DOHH2 (cell line): ENCODE results near the gene PYCARD.
A peak's percentile ranks its signal among the peaks of the same experiment; 100 is the strongest.

ENCODE experiments used
- H3F3A ChIP-seq: fragments of 200-600 bp; sonication (generic), shearing (Covaris generic); 2 replicates; pipeline ENCODE4 v1.6.0; 2016; ENCODE audit warnings: antibody characterized with exemption, mild to moderate bottlenecking; ENCODE audit not compliant: control insufficient read depth, insufficient read depth
- H3K27ac ChIP-seq: fragments of 200-600 bp; sonication (generic); 2 replicates; pipeline ENCODE4 v1.5.1; 2014; ENCODE audit warnings: low read depth, mild to moderate bottlenecking, low read length, moderate library complexity
- H3K27me3 ChIP-seq: fragments of 200-600 bp; sonication (generic); 2 replicates; pipeline ENCODE4 v1.6.1; 2014; ENCODE audit warnings: mild to moderate bottlenecking, low read length, mixed read lengths; ENCODE audit not compliant: control insufficient read depth
- H3K36me3 ChIP-seq: fragments of 200-600 bp; sonication (generic); 2 replicates; pipeline ENCODE4 v1.6.1; 2014; ENCODE audit warnings: mild to moderate bottlenecking, low read length, moderate library complexity, mixed read lengths; ENCODE audit not compliant: control insufficient read depth
- H3K4me1 ChIP-seq: fragments of 200-600 bp; sonication (generic); 2 replicates; pipeline ENCODE4 v1.6.1; 2014; ENCODE audit warnings: mild to moderate bottlenecking, low read length, mixed read lengths; ENCODE audit not compliant: control insufficient read depth
- H3K4me2 ChIP-seq: fragments of 200-600 bp; sonication (generic); 2 replicates; pipeline ENCODE4 v1.6.0; 2014; ENCODE audit warnings: mild to moderate bottlenecking, low read length, moderate library complexity
- H3K4me3 ChIP-seq: fragments of 200-600 bp; sonication (generic); 2 replicates; pipeline ENCODE4 v1.5.1; 2014; ENCODE audit warnings: mild to moderate bottlenecking, low read length, mixed read lengths
- H3K79me2 ChIP-seq: fragments of 200-600 bp; sonication (generic); 2 replicates; pipeline ENCODE4 v1.6.1; 2014; ENCODE audit warnings: mild to moderate bottlenecking, low read length, mixed read lengths; ENCODE audit not compliant: control insufficient read depth
- H3K9me2 ChIP-seq: fragments of 200-600 bp; sonication (generic); replicated peaks from 2 replicates; pipeline ENCODE4 v1.6.1; 2014; ENCODE audit warnings: mild to moderate bottlenecking, low read length, mixed read lengths; ENCODE audit not compliant: control insufficient read depth
- H3K9me3 ChIP-seq: fragments of 200-600 bp; sonication (generic); 2 replicates; pipeline ENCODE4 v1.6.1; 2014; ENCODE audit warnings: antibody characterized with exemption, low read length, mixed read lengths; ENCODE audit not compliant: control insufficient read depth, insufficient read depth
- H4K20me1 ChIP-seq: fragments of 200-600 bp; sonication (generic); 2 replicates; pipeline ENCODE4 v1.6.0; 2014; ENCODE audit warnings: low read depth, mild to moderate bottlenecking, antibody characterized with exemption, low read length, moderate library complexity; ENCODE audit not compliant: control insufficient read depth, insufficient read depth
- CTCF ChIP-seq: fragments of 200-600 bp; sonication (generic); IDR thresholded peaks from one replicate; pipeline ENCODE4 v1.5.1; 2014; ENCODE audit warnings: antibody characterized with exemption, mild to moderate bottlenecking, low read depth, low read length; ENCODE audit not compliant: poor library complexity, severe bottlenecking
- EZH2phosphoT487 ChIP-seq: fragments of 200-600 bp; sonication (generic); IDR thresholded peaks from 2 replicates; pipeline ENCODE4 v1.6.1; 2017; ENCODE audit warnings: borderline replicate concordance, mild to moderate bottlenecking, antibody characterized with exemption, low read length, moderate library complexity, mixed read lengths

Gene PYCARD

GRCh38 chr16:31181102-31181830 is 21.3 kb downstream of the PYCARD start:
- peak overlapping the region; percentile 98 for H3K4me3 ChIP-seq
- TF ChIP-seq CTCF (no peak), EZH2phosphoT487 (no peak)
- peaks cover 66% of the 10 kb centered on the region for H3K36me3 ChIP-seq
- H3K27ac ChIP-seq, result peak overlapping the region; percentile 89
- H3K4me1 ChIP-seq, result peaks cover 44% of the 10 kb centered on the region
- H4K20me1 ChIP-seq, result peaks cover 52% of the 10 kb centered on the region
- no peaks in the 10 kb centered on the region for H3K27me3 ChIP-seq
- H3K4me2 ChIP-seq, result peak overlapping the region; percentile 99
- H3K79me2 ChIP-seq, result peaks cover 77% of the 10 kb centered on the region
- no peaks in the 10 kb centered on the region for H3K9me2 ChIP-seq
- H3F3A ChIP-seq, result peaks cover 46% of the 10 kb centered on the region
- no peaks in the 10 kb centered on the region for H3K9me3 ChIP-seq

DNA sequence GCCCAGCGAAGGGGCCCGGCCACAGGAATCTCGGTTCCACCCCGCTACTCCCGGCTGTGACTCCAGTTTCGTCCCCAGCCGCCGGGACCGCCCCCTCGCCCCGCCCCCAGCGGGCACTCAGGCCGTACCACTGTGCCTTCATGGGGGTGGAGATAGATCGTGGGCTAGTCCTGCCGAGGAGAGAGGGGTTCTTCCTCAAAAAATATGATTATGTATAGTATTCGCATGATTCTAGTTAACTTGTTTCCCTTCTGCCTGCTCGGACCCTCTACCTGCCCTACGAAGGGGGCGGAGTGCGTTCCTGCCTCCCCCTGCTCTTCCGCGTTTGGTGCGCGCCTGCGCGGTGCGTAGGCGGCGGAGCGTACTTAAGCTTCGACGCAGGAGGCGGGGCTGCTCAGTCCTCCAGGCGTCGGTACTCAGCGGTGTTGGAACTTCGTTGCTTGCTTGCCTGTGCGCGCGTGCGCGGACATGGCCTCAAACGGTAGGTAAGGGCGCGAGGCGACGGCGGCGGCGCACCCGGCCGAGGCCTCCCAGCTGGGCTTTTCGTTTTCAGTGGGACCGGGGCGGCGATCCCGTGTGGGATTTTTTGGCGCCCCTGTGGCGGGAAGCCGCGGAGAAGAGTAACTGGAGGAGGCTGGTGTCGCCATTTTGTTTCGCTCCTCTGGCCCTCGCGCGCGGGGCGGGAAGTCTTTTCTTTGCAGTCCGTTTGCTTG is 22.7 kb downstream of the PYCARD start, which contains the start of gene FUS:
Gene FUS, plus strand, starts transcription at position 393 of the 713 bp plus-strand sequence. Its CDS starts 76 bp downstream, at position 469.
- peaks cover 38% of the 10 kb centered on the region for H4K20me1 ChIP-seq
- peak within 1 kb of the TSS; percentile 98 for H3K4me3 ChIP-seq
- peaks cover 37% of the 10 kb centered on the region for H3F3A ChIP-seq
- peak within 1 kb of the TSS; percentile 89 for H3K27ac ChIP-seq
- peaks cover 52% of the 10 kb centered on the region for H3K36me3 ChIP-seq
- no peaks in the 10 kb centered on the region for H3K27me3 ChIP-seq
- TF ChIP-seq EZH2phosphoT487 (no peak), CTCF (no peak)
- H3K4me1 ChIP-seq, result peaks cover 44% of the 10 kb centered on the region
- no peaks in the 10 kb centered on the region for H3K9me2 ChIP-seq
- peaks cover 63% of the 10 kb centered on the region for H3K79me2 ChIP-seq
- no peaks in the 10 kb centered on the region for H3K9me3 ChIP-seq
- H3K4me2 ChIP-seq, result peak within 1 kb of the TSS; percentile 99

- H3K9me2 ChIP-seq, result no peaks in the 10 kb centered on the region
- peaks cover 37% of the 10 kb centered on the region for H3F3A ChIP-seq
- peak overlapping the region; percentile 89 for H3K27ac ChIP-seq
- TF ChIP-seq CTCF (no peak), EZH2phosphoT487 (no peak)
- no peaks in the 10 kb centered on the region for H3K9me3 ChIP-seq
- peak overlapping the region; percentile 98 for H3K4me3 ChIP-seq
- H3K36me3 ChIP-seq, result peaks cover 46% of the 10 kb centered on the region
- peaks cover 57% of the 10 kb centered on the region for H3K79me2 ChIP-seq
- no peaks in the 10 kb centered on the region for H3K27me3 ChIP-seq
- peaks cover 36% of the 10 kb centered on the region for H4K20me1 ChIP-seq
- peaks cover 44% of the 10 kb centered on the region for H3K4me1 ChIP-seq
- peak overlapping the region; percentile 99 for H3K4me2 ChIP-seq
Observed at GRCh38 chr16:31179219-31179746, 23.3 kb downstream of the PYCARD start.
